B cell (primary cell): ENCODE measurements around the gene DNAAF8. TPM values are rescaled to one million over a fixed set of nuclear protein-coding genes. Genes with fewer than 3 reads are reported as not detected.

Source experiments
- ATAC-seq: fragments of 200-7000 bp; cut with Tn5 transposase; one replicate; pipeline ENCODE4 v1.10.0; 2021; ENCODE audit warnings: low read depth, mild to moderate bottlenecking, moderate number of reproducible peaks, moderate library complexity
- CTCF ChIA-PET: fragments of 350-600 bp; sonication (Branson Sonifier 250); formaldehyde crosslinking; loops from one replicate; lab custom pipeline; 2021; ENCODE audit warnings: antibody characterized with exemption, inconsistent platforms; lab: Charles Lee
- POLR2A ChIA-PET: fragments of 350-600 bp; sonication (Branson Sonifier 250); formaldehyde crosslinking; loops from one replicate; lab custom pipeline; 2021; ENCODE audit warnings: antibody characterized with exemption; lab: Charles Lee
- DNase-seq: peaks from one replicate; pipeline ENCODE4 v3.0.0; 2013
- H2AFZ ChIP-seq: 2 replicates; pipeline ENCODE4 v1.6.1; 2012; ENCODE audit warnings: mild to moderate bottlenecking, low read depth, low read length; ENCODE audit not compliant: insufficient read depth, poor library complexity, severe bottlenecking
- H3K27ac ChIP-seq, 2 donors: 1 replicate in 1 of 2; 2 replicates in 1 of 2; pipeline ENCODE4 v1.5.1; 2012 to 2013; ENCODE audit warnings: low read length in 2 of 2, mild to moderate bottlenecking in 2 of 2, moderate library complexity in 1 of 2
- H3K27me3 ChIP-seq, 4 experiments: fragments of 200-600 bp in 1 of 4; sonication (generic) in 1 of 4; replicated peaks in 1 of 4; 1 replicate in 2 of 4; 2 replicates in 2 of 4; pipeline versions ENCODE4 v1.6.1 to v1.7.0; 2013 to 2016; ENCODE audit warnings: low read length in 3 of 4, mild to moderate bottlenecking in 2 of 4, mixed read lengths in 1 of 4, moderate library complexity in 1 of 4; ENCODE audit not compliant: insufficient read depth in 4 of 4, control insufficient read depth in 3 of 4; ENCODE audit errors: control extremely low read depth in 1 of 4
- H3K36me3 ChIP-seq, 2 experiments: replicated peaks in 1 of 2; 1 replicate in 1 of 2; 2 replicates in 1 of 2; pipeline versions ENCODE4 v1.6.1 to v1.7.1; 2013; ENCODE audit warnings: low read length in 1 of 2; ENCODE audit not compliant: insufficient read depth in 2 of 2, control insufficient read depth in 1 of 2; ENCODE audit errors: control extremely low read depth in 1 of 2, extremely low read depth in 1 of 2
- H3K4me1 ChIP-seq, 2 donors: fragments of 200-600 bp in 1 of 2; sonication (generic) in 1 of 2; 1 replicate in 1 of 2; 2 replicates in 1 of 2; pipeline versions ENCODE4 v1.5.1 to v1.6.1; 2013 to 2017; ENCODE audit warnings: low read length in 2 of 2; ENCODE audit not compliant: control insufficient read depth in 2 of 2, insufficient read depth in 2 of 2
- H3K4me2 ChIP-seq: replicated peaks from 2 replicates; pipeline ENCODE3; 2012; ENCODE audit warnings: mild to moderate bottlenecking, low read depth, low read length; ENCODE audit not compliant: poor library complexity, severe bottlenecking
- H3K4me3 ChIP-seq, 5 experiments: fragments of 200-600 bp in 1 of 5; sonication (generic) in 1 of 5; 1 replicate in 3 of 5; 2 replicates in 2 of 5; pipeline versions ENCODE4 v1.5.1 to v1.7.0; 2011 to 2016; ENCODE audit warnings: low read length in 4 of 5, mild to moderate bottlenecking in 4 of 5, low read depth in 2 of 5, control low read depth in 1 of 5, moderate library complexity in 1 of 5; ENCODE audit not compliant: insufficient read depth in 1 of 5; ENCODE audit errors: control extremely low read depth in 1 of 5, extremely low read depth in 1 of 5
- H3K79me2 ChIP-seq: fragments of 200-600 bp; sonication (generic); one replicate; pipeline ENCODE4 v1.6.0; 2016; ENCODE audit warnings: low read length; ENCODE audit not compliant: control insufficient read depth, insufficient read depth
- H3K9ac ChIP-seq: fragments of 200-600 bp; sonication (generic); 2 replicates; pipeline ENCODE4 v1.6.1; 2017; ENCODE audit warnings: mild to moderate bottlenecking, low read length, moderate library complexity
- H3K9me3 ChIP-seq, 3 donors: one replicate each; pipeline versions ENCODE4 v1.6.1 to v1.7.1; 2013; ENCODE audit warnings: low read length in 2 of 3; ENCODE audit not compliant: control insufficient read depth in 2 of 3, insufficient read depth in 1 of 3; ENCODE audit errors: control extremely low read depth in 1 of 3
- H4K20me1 ChIP-seq: 2 replicates; pipeline ENCODE4 v1.6.0; 2012; ENCODE audit warnings: mild to moderate bottlenecking, low read length; ENCODE audit not compliant: insufficient read depth, control insufficient read depth, poor library complexity, severe bottlenecking
- H3K27ac Mint-ChIP-seq: one replicate; pipeline ENCODE4 v1.8.0; 2021; ENCODE audit warnings: mixed read lengths
- H3K27me3 Mint-ChIP-seq: one replicate; pipeline ENCODE4 v1.8.0; 2021; ENCODE audit warnings: mixed read lengths
- H3K4me1 Mint-ChIP-seq: one replicate; pipeline ENCODE4 v1.8.0; 2021; ENCODE audit warnings: mixed read lengths
- H3K4me3 Mint-ChIP-seq: one replicate; pipeline ENCODE4 v1.8.0; 2021; ENCODE audit warnings: mixed read lengths
- H3K9me3 Mint-ChIP-seq: one replicate; pipeline ENCODE4 v1.8.0; 2022; ENCODE audit warnings: mixed read lengths; ENCODE audit not compliant: insufficient read depth
- EZH2 ChIP-seq: IDR thresholded peaks from 2 replicates; pipeline ENCODE4 v1.6.1; 2012; ENCODE audit warnings: borderline replicate concordance, low read depth, mild to moderate bottlenecking, moderate library complexity, low read length; ENCODE audit not compliant: insufficient read depth, poor library complexity, severe bottlenecking
- WGBS: methylation state at CpG from one replicate; pipeline ENCODE4 v1.1.5; 2013; ENCODE audit warnings: missing lambda C conversion rate; ENCODE audit not compliant: insufficient coverage; 5-methylcytosine and 5-hydroxymethylcytosine counted together
- intact Hi-C: fragments of 100-400 bp; cut with micrococcal nuclease; formaldehyde crosslinking; loops from one replicate; pipeline ENCODE4 v1.10.0; 2022
- polyA plus RNA-seq: library from polyadenylated mRNA; depleted of rRNA; stranded (reverse); fragments of >200 nt; gene quantifications from 2 replicates; pipeline ENCODE4 v1.2.3, GENCODE V29; 2012
- total RNA-seq, 2 donors: library from RNA; stranded (reverse); fragments of 120-200 nt in 1 of 2; gene quantifications; 1 replicate in 1 of 2; 2 replicates in 1 of 2; pipeline versions ENCODE4 v1.2.3 to v1.2.4, GENCODE V29; 2013 to 2022
- TF ChIP-seq, protein P1 (sequence below): fragments of 200-600 bp; IDR thresholded peaks from one replicate; pipeline ENCODE4 v1.8.0; 2022; ENCODE audit warnings: antibody characterized with exemption, mild to moderate bottlenecking

The DNAAF8 gene
- total and polyA plus RNA-seq, 2 donors (not counting 1 experiment from before 2014, with no cell fraction given), result 0.09 to 0.44 TPM

- DNase-seq (no peak), ATAC-seq (no peak)
- no peaks in the 10 kb centered on the region for H3K27me3 Mint-ChIP-seq
- WGBS, result 96% methylated on average over 10 of the region's 15 CpGs
- H3K27ac Mint-ChIP-seq, result no peak overlapping the region
- Histone ChIP-seq H3K4me1 (peaks cover 4 to 7% of the 10 kb centered on the region in 2 donors), H3K9me3 (no peaks in the 10 kb centered on the region), H3K27me3 (no peaks in the 10 kb centered on the region), H3K9ac (no peak overlapping the region), H2AFZ (no peak overlapping the region), H3K4me3 (no peak overlapping the region), H4K20me1 (no peaks in the 10 kb centered on the region), H3K4me2 (no peak overlapping the region), H3K79me2 (peaks cover 28% of the 10 kb centered on the region), H3K36me3 (peaks cover 0 to 22% of the 10 kb centered on the region in 2 experiments), H3K27ac (no peak overlapping the region)
- ChIA-PET POLR2A (no interaction called here), CTCF (interaction anchor here (0.5 kb wide), 1 partner anchor 14 kb away, joined by 3 read pairs; no protein-coding TSS in a partner anchor)
- TF ChIP-seq EZH2, result no peak
- intact Hi-C loops, result no loop called here
- H3K4me1 Mint-ChIP-seq, result peaks cover 11% of the 10 kb centered on the region
- H3K4me3 Mint-ChIP-seq, result no peak overlapping the region
- H3K9me3 Mint-ChIP-seq, result no peaks in the 10 kb centered on the region
Observed at GRCh38 chr16:4729876-4730275, 4.5 kb upstream of the DNAAF8 start.

DNA sequence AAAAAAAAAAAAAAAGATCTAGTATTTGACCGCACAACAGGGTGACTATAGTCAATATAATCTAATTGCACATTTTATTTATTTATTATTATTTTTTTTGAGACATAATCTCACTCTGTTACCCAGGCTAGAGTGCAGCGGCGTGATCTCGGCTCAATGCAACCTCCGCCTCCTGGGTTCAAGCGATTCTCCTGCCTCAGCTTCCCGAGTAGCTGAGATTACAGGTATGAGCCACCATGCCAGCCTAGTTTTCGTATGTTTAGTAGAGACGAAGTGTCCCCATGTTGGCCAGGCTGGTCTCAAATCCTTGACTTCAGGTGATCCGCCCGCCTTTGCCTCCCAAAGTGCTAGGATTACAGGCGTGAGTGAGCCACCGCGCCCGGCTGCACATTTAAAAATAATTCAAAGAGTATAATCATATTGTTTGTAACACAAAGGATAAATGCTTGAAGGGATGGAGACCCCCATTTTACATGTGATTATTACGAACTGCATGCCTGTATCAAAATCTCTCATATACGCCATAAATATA is 1.1 kb upstream of the DNAAF8 start:
- Histone ChIP-seq H3K9me3 (no peaks in the 10 kb centered on the region), H3K27ac (peak overlapping the region in 1 of 2 donors; percentile 89), H4K20me1 (no peaks in the 10 kb centered on the region), H3K36me3 (peaks cover 0 to 8% of the 10 kb centered on the region in 2 experiments), H3K79me2 (peaks cover 28% of the 10 kb centered on the region), H2AFZ (peak overlapping the region; percentile 94), H3K4me3 (peak overlapping the region; percentile 39 to 98 (median 91)), H3K9ac (peak overlapping the region; percentile 89), H3K4me2 (peak overlapping the region; percentile 100), H3K27me3 (no peaks in the 10 kb centered on the region), H3K4me1 (peaks cover 10 to 13% of the 10 kb centered on the region in 2 donors)
- no peak for DNase-seq
- Mint-ChIP-seq H3K4me1 (peaks cover 17% of the 10 kb centered on the region), H3K27me3 (no peaks in the 10 kb centered on the region), H3K4me3 (peak overlapping the region; percentile 90), H3K27ac (peak overlapping the region; percentile 20), H3K9me3 (no peaks in the 10 kb centered on the region)
- no peak for ATAC-seq
- ChIA-PET POLR2A (interaction anchor here (1.9 to 3.0 kb wide), 3 partner anchors 35 to 69 kb away, joined by 14 to 20 read pairs (median 17); partner anchors contain the start of genes NUDT16L1 and ROGDI), CTCF (interaction anchor here (1.0 to 1.6 kb wide), 3 partner anchors 35 to 223 kb away, joined by 3 to 13 read pairs (median 12); partner anchors contain the start of gene UBALD1)
- intact Hi-C loops, result no loop called here
- WGBS, result 70% methylated on average over 8 of the region's 17 CpGs
- no peak for TF ChIP-seq EZH2
- TF ChIP-seq, protein P1, sequence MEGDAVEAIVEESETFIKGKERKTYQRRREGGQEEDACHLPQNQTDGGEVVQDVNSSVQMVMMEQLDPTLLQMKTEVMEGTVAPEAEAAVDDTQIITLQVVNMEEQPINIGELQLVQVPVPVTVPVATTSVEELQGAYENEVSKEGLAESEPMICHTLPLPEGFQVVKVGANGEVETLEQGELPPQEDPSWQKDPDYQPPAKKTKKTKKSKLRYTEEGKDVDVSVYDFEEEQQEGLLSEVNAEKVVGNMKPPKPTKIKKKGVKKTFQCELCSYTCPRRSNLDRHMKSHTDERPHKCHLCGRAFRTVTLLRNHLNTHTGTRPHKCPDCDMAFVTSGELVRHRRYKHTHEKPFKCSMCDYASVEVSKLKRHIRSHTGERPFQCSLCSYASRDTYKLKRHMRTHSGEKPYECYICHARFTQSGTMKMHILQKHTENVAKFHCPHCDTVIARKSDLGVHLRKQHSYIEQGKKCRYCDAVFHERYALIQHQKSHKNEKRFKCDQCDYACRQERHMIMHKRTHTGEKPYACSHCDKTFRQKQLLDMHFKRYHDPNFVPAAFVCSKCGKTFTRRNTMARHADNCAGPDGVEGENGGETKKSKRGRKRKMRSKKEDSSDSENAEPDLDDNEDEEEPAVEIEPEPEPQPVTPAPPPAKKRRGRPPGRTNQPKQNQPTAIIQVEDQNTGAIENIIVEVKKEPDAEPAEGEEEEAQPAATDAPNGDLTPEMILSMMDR, result no peak
